Right hindlimb (tissue), 1 donor: ENCODE measurements around the gene OXCT2.
A peak's percentile ranks its signal among the peaks of the same experiment; 100 is the strongest.

ENCODE experiments used
- DNase-seq: peaks from one replicate; pipeline ENCODE4 v3.0.0-alpha.2; 2018

The OXCT2 gene

GRCh38 chr1:39729030-39729429 is 42.1 kb downstream of the OXCT2 start:
- DNase-seq: no peak

GRCh38 chr1:39727932-39728317 is 43.2 kb downstream of the OXCT2 start:
- DNase-seq: no peak

DNA sequence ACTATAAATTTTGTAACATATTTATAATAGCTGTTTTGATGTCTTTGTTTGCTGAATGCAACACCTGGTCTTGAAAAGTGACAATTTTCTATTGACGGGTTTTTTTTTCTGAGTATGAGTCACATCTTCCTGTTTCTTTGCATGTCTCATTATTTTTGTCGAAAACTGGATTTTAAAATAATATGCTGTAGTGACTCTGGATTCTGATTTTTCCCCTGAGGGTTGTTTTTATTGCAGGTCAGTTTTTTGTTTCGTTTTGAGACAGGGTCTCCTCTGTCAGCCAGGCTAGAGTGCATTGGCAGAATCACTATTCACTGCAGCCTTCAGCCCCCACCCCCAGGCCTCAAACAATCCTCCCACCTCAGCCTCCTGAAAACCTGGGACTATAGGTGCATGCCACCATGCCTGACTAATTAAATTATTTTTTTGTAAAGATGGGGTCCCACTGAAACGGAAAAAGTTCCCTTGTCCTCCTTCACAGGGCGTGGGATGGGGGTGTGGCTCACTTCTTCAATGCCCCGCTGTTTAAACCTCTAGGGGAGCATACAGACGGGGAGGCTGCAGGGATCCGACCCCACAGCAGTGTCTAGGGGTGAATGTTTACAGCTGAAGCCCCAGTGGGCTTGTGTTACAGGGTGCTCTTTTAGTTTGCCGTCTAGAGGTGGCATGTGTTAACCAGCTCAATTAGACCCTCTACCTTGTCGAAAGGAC is 43.8 kb downstream of the OXCT2 start:
- no peak for DNase-seq

- DNase-seq: no peak
Measured at GRCh38 chr1:39726600-39726999, 44.5 kb downstream of the OXCT2 start.

GRCh38 chr1:39722495-39722894 is 48.7 kb downstream of the OXCT2 start:
- DNase-seq: no peak

GRCh38 chr1:39721664-39722063 is 49.5 kb downstream of the OXCT2 start:
- no peak for DNase-seq

DNA sequence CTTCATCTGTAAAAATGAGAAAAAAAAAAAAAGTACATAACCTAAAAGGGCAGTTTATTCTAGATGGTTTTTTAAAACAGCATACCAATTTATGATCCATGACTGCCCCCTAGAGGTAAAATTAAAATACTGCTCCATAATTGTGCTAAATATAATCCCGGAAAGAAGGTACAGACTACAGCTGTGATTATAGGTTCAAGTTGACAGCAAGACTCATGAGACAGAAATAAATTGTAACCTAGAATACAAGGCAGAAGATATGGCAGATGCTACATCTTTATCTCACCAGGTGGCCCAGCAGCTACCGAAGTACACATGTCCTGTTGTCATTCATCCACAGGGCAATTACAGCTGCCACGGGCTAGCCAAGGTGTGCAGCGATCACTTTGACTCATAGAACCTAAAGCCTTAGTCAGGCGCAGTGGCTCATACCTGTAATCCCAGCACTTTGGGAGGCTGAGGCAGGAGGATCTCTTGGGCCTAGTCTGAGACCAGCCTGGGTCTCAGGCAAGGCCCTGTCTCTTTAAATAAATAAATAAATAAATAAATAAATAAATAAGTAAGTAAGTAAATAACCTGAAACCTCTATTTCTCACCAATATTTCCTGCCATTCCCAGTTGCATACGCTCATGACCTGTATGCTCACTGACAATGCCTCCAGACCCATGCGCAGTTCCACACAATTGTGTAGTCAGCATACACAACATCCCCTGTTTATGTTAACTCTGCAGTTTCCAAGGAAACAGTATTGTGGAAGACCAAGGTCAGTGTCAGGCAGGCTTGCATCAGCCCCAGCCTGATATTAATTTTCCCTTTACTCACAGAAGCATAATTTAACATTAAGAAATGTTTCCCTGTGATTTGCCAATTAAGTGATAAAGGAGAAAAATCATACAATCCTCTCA is 50.8 kb downstream of the OXCT2 start:
- peak; percentile 27 for DNase-seq
